CD4-positive, CD25-positive, alpha-beta regulatory T cell (primary cell): ENCODE data around the gene DNAJC3. TPM values are rescaled to one million over a fixed set of nuclear protein-coding genes. Genes with fewer than 3 reads are reported as not detected.
"Not testable (repeated sequence)": the region's sequence is repeated elsewhere in the genome, so short reads cannot be mapped to it uniquely, and the experiment has no call there.

ENCODE experiments used
- ATAC-seq, 2 donors: fragments of 150-1000 bp; cut with Tn5 transposase; one replicate each; pipeline ENCODE4 v1.10.0; 2021; ENCODE audit warnings: low read depth in 2 of 2, moderate number of reproducible peaks in 2 of 2, moderate library complexity in 1 of 2
- DNase-seq, 3 donors: peaks; one replicate each; pipeline versions ENCODE4 v3.0.0 to v3.0.0-alpha.2; 2012 to 2022; ENCODE audit warnings: mixed read lengths in 1 of 3
- H3K27ac ChIP-seq: one replicate; pipeline ENCODE4 v1.7.0; 2013; ENCODE audit warnings: mild to moderate bottlenecking, low read length; ENCODE audit not compliant: insufficient read depth, poor library complexity, severe bottlenecking
- H3K27me3 ChIP-seq: one replicate; pipeline ENCODE4 v1.7.0; 2013; ENCODE audit warnings: low read length; ENCODE audit not compliant: control insufficient read depth, insufficient read depth
- H3K36me3 ChIP-seq: one replicate; pipeline ENCODE4 v1.7.0; 2013; ENCODE audit warnings: mild to moderate bottlenecking, low read length, moderate library complexity; ENCODE audit not compliant: control insufficient read depth, insufficient read depth
- H3K4me1 ChIP-seq: 2 replicates; pipeline ENCODE4 v1.7.0; 2013; ENCODE audit warnings: mild to moderate bottlenecking, low read length; ENCODE audit not compliant: insufficient read depth, control insufficient read depth, poor library complexity, severe bottlenecking
- H3K4me3 ChIP-seq: one replicate; pipeline ENCODE4 v1.7.0; 2013; ENCODE audit warnings: low read depth, mild to moderate bottlenecking, low read length, moderate library complexity
- H3K9me3 ChIP-seq, 2 experiments: 1 replicate in 1 of 2; 2 replicates in 1 of 2; pipeline ENCODE4 v1.7.0; 2013; ENCODE audit warnings: low read length in 2 of 2, mild to moderate bottlenecking in 1 of 2, moderate library complexity in 1 of 2; ENCODE audit not compliant: control insufficient read depth in 2 of 2
- H3K27ac Mint-ChIP-seq, 3 donors: one replicate each; pipeline ENCODE4 v1.8.0; 2020 to 2022; ENCODE audit warnings: mild to moderate bottlenecking in 3 of 3, mixed read lengths in 3 of 3, moderate library complexity in 2 of 3
- H3K27me3 Mint-ChIP-seq: one replicate; pipeline ENCODE4 v1.8.0; 2022; ENCODE audit warnings: mild to moderate bottlenecking, mixed read lengths
- H3K36me3 Mint-ChIP-seq: one replicate; pipeline ENCODE4 v1.8.0; 2020; ENCODE audit warnings: mixed read lengths
- H3K4me1 Mint-ChIP-seq, 4 donors: one replicate each; pipeline ENCODE4 v1.8.0; 2020 to 2022; ENCODE audit warnings: mixed read lengths in 4 of 4, mild to moderate bottlenecking in 1 of 4
- H3K4me3 Mint-ChIP-seq, 4 donors: one replicate each; pipeline ENCODE4 v1.8.0; 2020 to 2022; ENCODE audit warnings: mild to moderate bottlenecking in 4 of 4, mixed read lengths in 4 of 4, moderate library complexity in 3 of 4
- H3K9me3 Mint-ChIP-seq, 7 donors: one replicate each; pipeline ENCODE4 v1.8.0; 2020 to 2022; ENCODE audit warnings: mixed read lengths in 7 of 7, mild to moderate bottlenecking in 3 of 7, moderate library complexity in 2 of 7
- polyA plus RNA-seq, 4 donors: library from polyadenylated mRNA; unstranded; fragments of 300-500 nt; fragmentation: Illumina TruSeq; gene quantifications; one replicate each; pipeline ENCODE4 v1.2.3, GENCODE V29; 2021
- total RNA-seq: library from RNA; stranded (reverse); gene quantifications from one replicate; pipeline ENCODE4 v1.2.3, GENCODE V29; 2022

DNAJC3 gene
- total and polyA plus RNA-seq, 5 donors from 2014 or later: 11.1 to 22.4 (median 15.0) TPM

- not testable (repeated sequence) for H3K36me3 ChIP-seq, H3K4me3 Mint-ChIP-seq, H3K4me3 ChIP-seq, ATAC-seq, H3K27ac ChIP-seq, DNase-seq, H3K9me3 ChIP-seq, H3K27me3 ChIP-seq, H3K4me1 ChIP-seq, H3K27ac Mint-ChIP-seq, H3K27me3 Mint-ChIP-seq
- H3K9me3 Mint-ChIP-seq: peaks cover 0 to 14% (median 6%) of the 10 kb centered on the region in 7 donors
- H3K4me1 Mint-ChIP-seq: peaks cover 24 to 44% (median 36%) of the 10 kb centered on the region in 4 donors
- peaks cover 17% of the 10 kb centered on the region for H3K36me3 Mint-ChIP-seq
Observed at GRCh38 chr13:95690986-95691385, 14.0 kb downstream of the DNAJC3 start.

- Histone ChIP-seq H3K27me3 (no peaks in the 10 kb centered on the region), H3K9me3 (peaks cover 0 to 7% of the 10 kb centered on the region in 2 experiments), H3K36me3 (no peaks in the 10 kb centered on the region), H3K4me3 (no peak overlapping the region), H3K27ac (no peak overlapping the region), H3K4me1 (no peaks in the 10 kb centered on the region)
- H3K27me3 Mint-ChIP-seq: no peaks in the 10 kb centered on the region
- H3K27ac Mint-ChIP-seq: no peak overlapping the region
- ATAC-seq: no peak
- peaks cover 25 to 47% (median 36%) of the 10 kb centered on the region in 4 donors for H3K4me1 Mint-ChIP-seq
- no peak for DNase-seq
- no peaks in the 10 kb centered on the region for H3K36me3 Mint-ChIP-seq
- H3K9me3 Mint-ChIP-seq: peaks cover 0 to 12% (median 1%) of the 10 kb centered on the region in 7 donors
- no peak overlapping the region for H3K4me3 Mint-ChIP-seq
Observed at GRCh38 chr13:95697052-95697680, 20.2 kb downstream of the DNAJC3 start.

- Mint-ChIP-seq H3K4me1 (peaks cover 30 to 56% (median 42%) of the 10 kb centered on the region in 4 donors), H3K27me3 (no peaks in the 10 kb centered on the region), H3K36me3 (no peaks in the 10 kb centered on the region), H3K9me3 (peaks cover 0 to 12% (median 1%) of the 10 kb centered on the region in 7 donors), H3K4me3 (peak overlapping the region in 1 of 4 donors; percentile 29), H3K27ac (peak overlapping the region in 1 of 3 donors; percentile 33)
- no peak for DNase-seq
- H3K4me3 ChIP-seq: no peak overlapping the region
- H3K9me3 ChIP-seq: peaks cover 0 to 7% of the 10 kb centered on the region in 2 experiments
- no peaks in the 10 kb centered on the region for H3K36me3 ChIP-seq
- no peaks in the 10 kb centered on the region for H3K27me3 ChIP-seq
- no peak for ATAC-seq
- no peaks in the 10 kb centered on the region for H3K4me1 ChIP-seq
- no peak overlapping the region for H3K27ac ChIP-seq
Observed at GRCh38 chr13:95698047-95698749, 21.3 kb downstream of the DNAJC3 start.

GRCh38 chr13:95703576-95703975 is 26.6 kb downstream of the DNAJC3 start:
- Mint-ChIP-seq H3K27ac (peak overlapping the region in 1 of 3 donors; percentile 18), H3K36me3 (peaks cover 8% of the 10 kb centered on the region), H3K4me1 (peaks cover 42 to 83% (median 68%) of the 10 kb centered on the region in 4 donors), H3K27me3 (no peaks in the 10 kb centered on the region), H3K4me3 (no peak overlapping the region), H3K9me3 (peaks cover 0 to 2% (median 0%) of the 10 kb centered on the region in 7 donors)
- Histone ChIP-seq H3K27ac (no peak overlapping the region), H3K9me3 (no peaks in the 10 kb centered on the region), H3K36me3 (peaks cover 3% of the 10 kb centered on the region), H3K27me3 (no peaks in the 10 kb centered on the region), H3K4me3 (no peak overlapping the region), H3K4me1 (peaks cover 22% of the 10 kb centered on the region)
- ATAC-seq (no peak), DNase-seq (no peak)

- Histone ChIP-seq H3K27ac (no peak overlapping the region), H3K4me3 (no peak overlapping the region), H3K4me1 (peaks cover 22% of the 10 kb centered on the region), H3K9me3 (no peaks in the 10 kb centered on the region), H3K36me3 (peaks cover 7% of the 10 kb centered on the region), H3K27me3 (no peaks in the 10 kb centered on the region)
- DNase-seq (no peak), ATAC-seq (no peak)
- Mint-ChIP-seq H3K9me3 (peaks cover 0 to 2% (median 0%) of the 10 kb centered on the region in 7 donors), H3K4me3 (no peak overlapping the region), H3K27me3 (no peaks in the 10 kb centered on the region), H3K4me1 (peaks cover 38 to 74% (median 62%) of the 10 kb centered on the region in 4 donors), H3K27ac (no peak overlapping the region), H3K36me3 (peaks cover 8% of the 10 kb centered on the region)
Observed at GRCh38 chr13:95704510-95704909, 27.6 kb downstream of the DNAJC3 start.

- H3K36me3 Mint-ChIP-seq: peaks cover 16% of the 10 kb centered on the region
Observed at GRCh38 chr13:95706356-95706755, 29.4 kb downstream of the DNAJC3 start.

GRCh38 chr13:95707035-95707434 is 30.1 kb downstream of the DNAJC3 start:
- peaks cover 0 to 1% (median 0%) of the 10 kb centered on the region in 7 donors for H3K9me3 Mint-ChIP-seq
- ATAC-seq: peak; percentile 64

More at GRCh38 chr13:95706356-95706755, 29.4 kb downstream of the DNAJC3 start:
- peaks cover 16% of the 10 kb centered on the region for H3K36me3 ChIP-seq
- no peaks in the 10 kb centered on the region for H3K27me3 ChIP-seq
- ATAC-seq: peak in 1 of 2 donors; percentile 32
- no peaks in the 10 kb centered on the region for H3K9me3 ChIP-seq
- Mint-ChIP-seq H3K9me3 (peaks cover 0 to 1% (median 0%) of the 10 kb centered on the region in 7 donors), H3K27ac (peak overlapping the region; percentile 44 to 84 (median 53)), H3K27me3 (no peaks in the 10 kb centered on the region), H3K4me1 (peaks cover 30 to 59% (median 50%) of the 10 kb centered on the region in 4 donors), H3K4me3 (no peak overlapping the region)
- peaks cover 22% of the 10 kb centered on the region for H3K4me1 ChIP-seq
- no peak overlapping the region for H3K27ac ChIP-seq
- DNase-seq: peak in 1 of 3 donors; percentile 9
- no peak overlapping the region for H3K4me3 ChIP-seq

More at GRCh38 chr13:95707035-95707434, 30.1 kb downstream of the DNAJC3 start:
- DNase-seq: peak in 1 of 3 donors; percentile 27
- H3K4me1 ChIP-seq: peaks cover 22% of the 10 kb centered on the region
- no peak overlapping the region for H3K27ac ChIP-seq
- no peaks in the 10 kb centered on the region for H3K9me3 ChIP-seq
- peaks cover 19% of the 10 kb centered on the region for H3K36me3 Mint-ChIP-seq
- H3K4me3 Mint-ChIP-seq: peak overlapping the region in 2 of 4 donors; percentile 63 to 65
- peaks cover 28 to 54% (median 46%) of the 10 kb centered on the region in 4 donors for H3K4me1 Mint-ChIP-seq
- no peaks in the 10 kb centered on the region for H3K27me3 Mint-ChIP-seq
- peaks cover 23% of the 10 kb centered on the region for H3K36me3 ChIP-seq
- H3K4me3 ChIP-seq: peak overlapping the region; percentile 10
- no peaks in the 10 kb centered on the region for H3K27me3 ChIP-seq
- peak overlapping the region in 2 of 3 donors; percentile 72 to 89 for H3K27ac Mint-ChIP-seq
